ENCODE results near the gene KRTAP10-6.
"Not testable (repeated sequence)": the region's sequence is repeated elsewhere in the genome, so short reads cannot be mapped to it uniquely, and the experiment has no call there.

The KRTAP10-6 gene

DNA sequence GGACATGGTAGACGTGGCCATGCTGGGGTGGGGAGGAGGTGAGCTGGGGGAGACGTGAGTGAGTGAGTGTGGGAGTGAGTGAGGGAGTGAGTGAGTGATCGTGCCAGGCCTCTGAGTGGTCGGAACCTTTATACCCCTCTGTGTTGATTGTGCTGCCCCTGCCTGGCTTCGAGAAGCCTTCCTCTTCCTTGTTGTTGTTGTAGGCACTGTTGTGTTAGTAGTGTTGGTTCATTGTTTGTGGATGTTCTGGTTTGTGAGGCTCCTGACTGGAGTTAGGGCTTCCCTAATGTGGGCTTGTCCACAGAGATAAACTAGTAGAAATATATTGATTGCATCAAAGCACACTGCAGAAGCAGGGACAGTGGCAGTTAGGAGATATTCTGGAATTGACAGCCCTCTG lies 33.6 kb downstream of the KRTAP10-6 start, which contains the start of gene KRTAP10-3:
Gene KRTAP10-3 (minus strand): TSS at position 101 of the 400 bp plus-strand sequence. CDS start 80 bp downstream, at position 21.
- Histone ChIP-seq H2BK120ac (ENCODE audit: low read depth, low read length) (no peak within 1 kb of the TSS), H3K4ac (ENCODE audit: low read depth in 1 of 2, low read length in 2 of 2) (no peak within 1 kb of the TSS), H4K91ac (ENCODE audit: low read length) (no peak within 1 kb of the TSS), H3K23ac (ENCODE audit: low read length in 2 of 2) (no peak within 1 kb of the TSS), H2BK12ac (ENCODE audit: low read length in 2 of 2) (no peak within 1 kb of the TSS), H3K79me1 (replicated peaks; ENCODE audit: low read length, poor library complexity, severe bottlenecking) (no peaks in the 10 kb centered on the region), H2AK5ac (ENCODE audit: low read length, severe bottlenecking) (no peak within 1 kb of the TSS), H3K9me3 (ENCODE audit: control insufficient read depth, low read length) (peaks cover 11% of the 10 kb centered on the region), H2BK15ac (ENCODE audit: low read depth, poor library complexity, severe bottlenecking) (no peak within 1 kb of the TSS), H3K27ac (ENCODE audit: low read length, poor library complexity, severe bottlenecking) (no peak within 1 kb of the TSS), H3K18ac (ENCODE audit: low read depth in 1 of 2, low read length in 2 of 2) (no peak within 1 kb of the TSS), H3K9ac (ENCODE audit: low read length) (no peak within 1 kb of the TSS), H3K36me3 (ENCODE audit: control insufficient read depth in 1 of 2, insufficient read depth in 2 of 2, low read depth in 1 of 2, low read length in 2 of 2) (no peaks in the 10 kb centered on the region), H2BK5ac (ENCODE audit: low read depth, low read length, poor library complexity, severe bottlenecking) (no peak within 1 kb of the TSS), H4K8ac (ENCODE audit: low read length) (no peak within 1 kb of the TSS), H3K14ac (ENCODE audit: low read length in 2 of 2) (peak within 1 kb of the TSS in 1 of 2 experiments; percentile 62), H3K4me2 (ENCODE audit: low read length, poor library complexity, severe bottlenecking) (no peak within 1 kb of the TSS), H3K27me3 (ENCODE audit: control insufficient read depth in 1 of 2, insufficient read depth in 1 of 2, low read length in 2 of 2) (peaks cover 9 to 37% of the 10 kb centered on the region in 2 experiments), H3K4me1 (ENCODE audit: control insufficient read depth, insufficient read depth, low read depth, low read length) (peaks cover 2% of the 10 kb centered on the region), H3K4me3 (ENCODE audit: insufficient read depth in 1 of 2, low read depth in 1 of 2, low read length in 2 of 2) (no peak within 1 kb of the TSS), H2AFZ (ENCODE audit: low read depth, low read length) (no peak within 1 kb of the TSS)
- WGBS = 68% methylated on average over 5 of the region's 5 CpGs
- DNase-seq = no peak

DNA sequence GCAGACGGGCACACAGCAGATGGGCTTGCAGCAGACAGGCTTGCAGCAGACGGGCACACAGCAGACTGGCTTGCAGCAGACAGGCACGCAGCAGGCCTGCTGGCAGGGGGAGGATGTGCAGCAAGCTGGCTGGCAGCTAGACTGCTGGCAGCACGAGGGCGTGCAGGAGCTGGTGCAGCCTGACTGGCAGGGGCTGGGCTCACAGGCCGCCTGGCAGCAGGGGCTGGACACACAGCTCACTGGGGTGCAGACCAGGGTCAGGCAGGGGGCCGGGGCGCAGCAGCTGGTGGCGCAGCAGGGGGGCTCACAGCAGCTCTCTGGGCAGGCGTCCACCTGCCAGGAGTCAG lies 34.0 kb downstream of the KRTAP10-6 start:
- H3K4ac ChIP-seq (ENCODE audit: low read depth in 1 of 2, low read length in 2 of 2); DNase-seq; H2BK15ac ChIP-seq (ENCODE audit: low read depth, poor library complexity, severe bottlenecking); H2AFZ ChIP-seq (ENCODE audit: low read depth, low read length); H3K4me2 ChIP-seq (ENCODE audit: low read length, poor library complexity, severe bottlenecking); H4K91ac ChIP-seq (ENCODE audit: low read length); H3K9ac ChIP-seq (ENCODE audit: low read length); H4K8ac ChIP-seq (ENCODE audit: low read length); H3K79me1 ChIP-seq (replicated peaks; ENCODE audit: low read length, poor library complexity, severe bottlenecking); H2BK120ac ChIP-seq (ENCODE audit: low read depth, low read length); H3K4me3 ChIP-seq (ENCODE audit: insufficient read depth in 1 of 2, low read depth in 1 of 2, low read length in 2 of 2); H2BK5ac ChIP-seq (ENCODE audit: low read depth, low read length, poor library complexity, severe bottlenecking); H3K27ac ChIP-seq (ENCODE audit: low read length, poor library complexity, severe bottlenecking); H2BK12ac ChIP-seq (ENCODE audit: low read length in 2 of 2); H3K23ac ChIP-seq (ENCODE audit: low read length in 2 of 2); H3K36me3 ChIP-seq (ENCODE audit: control insufficient read depth in 1 of 2, insufficient read depth in 2 of 2, low read depth in 1 of 2, low read length in 2 of 2); H2AK5ac ChIP-seq (ENCODE audit: low read length, severe bottlenecking); H3K4me1 ChIP-seq (ENCODE audit: control insufficient read depth, insufficient read depth, low read depth, low read length); H3K18ac ChIP-seq (ENCODE audit: low read depth in 1 of 2, low read length in 2 of 2): not testable (repeated sequence)
- H3K14ac ChIP-seq (ENCODE audit: low read length in 2 of 2) = peak overlapping the region in 1 of 2 experiments; percentile 62
- H3K9me3 ChIP-seq (ENCODE audit: control insufficient read depth, low read length) = peaks cover 10% of the 10 kb centered on the region
- H3K27me3 ChIP-seq (ENCODE audit: control insufficient read depth in 1 of 2, insufficient read depth in 1 of 2, low read length in 2 of 2) = peaks cover 9 to 39% of the 10 kb centered on the region in 2 experiments
- 62% methylated on average over 9 of the region's 10 CpGs for WGBS

- Histone ChIP-seq H3K27ac (ENCODE audit: low read length, poor library complexity, severe bottlenecking) (no peak overlapping the region), H3K27me3 (ENCODE audit: control insufficient read depth in 1 of 2, insufficient read depth in 1 of 2, low read length in 2 of 2) (peaks cover 11 to 45% of the 10 kb centered on the region in 2 experiments), H3K79me1 (replicated peaks; ENCODE audit: low read length, poor library complexity, severe bottlenecking) (no peaks in the 10 kb centered on the region), H3K4me1 (ENCODE audit: control insufficient read depth, insufficient read depth, low read depth, low read length) (peaks cover 2% of the 10 kb centered on the region), H3K23ac (ENCODE audit: low read length in 2 of 2) (no peak overlapping the region), H2BK120ac (ENCODE audit: low read depth, low read length) (no peak overlapping the region), H2AFZ (ENCODE audit: low read depth, low read length) (no peak overlapping the region), H3K14ac (ENCODE audit: low read length in 2 of 2) (peak overlapping the region in 1 of 2 experiments; percentile 62), H3K36me3 (ENCODE audit: control insufficient read depth in 1 of 2, insufficient read depth in 2 of 2, low read depth in 1 of 2, low read length in 2 of 2) (no peaks in the 10 kb centered on the region), H3K4me3 (ENCODE audit: insufficient read depth in 1 of 2, low read depth in 1 of 2, low read length in 2 of 2) (no peak overlapping the region), H3K18ac (ENCODE audit: low read depth in 1 of 2, low read length in 2 of 2) (no peak overlapping the region), H3K9me3 (ENCODE audit: control insufficient read depth, low read length) (peaks cover 4% of the 10 kb centered on the region), H4K91ac (ENCODE audit: low read length) (no peak overlapping the region), H3K4ac (ENCODE audit: low read depth in 1 of 2, low read length in 2 of 2) (no peak overlapping the region), H3K4me2 (ENCODE audit: low read length, poor library complexity, severe bottlenecking) (no peak overlapping the region), H2BK12ac (ENCODE audit: low read length in 2 of 2) (no peak overlapping the region), H2BK15ac (ENCODE audit: low read depth, poor library complexity, severe bottlenecking) (no peak overlapping the region), H2AK5ac (ENCODE audit: low read length, severe bottlenecking) (no peak overlapping the region), H2BK5ac (ENCODE audit: low read depth, low read length, poor library complexity, severe bottlenecking) (no peak overlapping the region), H4K8ac (ENCODE audit: low read length) (no peak overlapping the region), H3K9ac (ENCODE audit: low read length) (no peak overlapping the region)
- WGBS = 69% methylated on average over 30 of the region's 30 CpGs
- no peak for DNase-seq
Observed at GRCh38 chr21:44557491-44558328, 34.6 kb downstream of the KRTAP10-6 start.

DNA sequence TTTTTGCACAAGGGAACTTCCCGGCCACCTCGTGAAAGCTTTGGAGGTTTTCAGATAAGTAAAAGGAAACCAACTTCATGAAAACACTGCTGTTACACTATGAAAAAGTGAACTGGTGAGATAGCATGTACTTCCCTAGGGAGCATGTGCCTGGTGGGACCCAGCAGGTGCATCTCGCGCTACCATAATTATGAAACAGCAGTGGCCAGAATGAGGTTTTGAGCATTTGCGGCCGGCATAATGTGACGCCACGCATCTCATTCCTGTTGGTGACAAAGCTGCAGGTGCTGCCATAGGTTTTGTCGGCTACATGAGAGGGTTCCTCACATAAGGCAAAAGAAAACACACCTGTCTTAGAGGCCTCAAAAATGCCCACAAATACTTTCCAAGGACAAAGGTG lies 35.4 kb downstream of the KRTAP10-6 start:
- Histone ChIP-seq H3K4me1 (ENCODE audit: control insufficient read depth, insufficient read depth, low read depth, low read length) (peaks cover 2% of the 10 kb centered on the region), H2BK12ac (ENCODE audit: low read length in 2 of 2) (no peak overlapping the region), H2BK5ac (ENCODE audit: low read depth, low read length, poor library complexity, severe bottlenecking) (no peak overlapping the region), H3K18ac (ENCODE audit: low read depth in 1 of 2, low read length in 2 of 2) (no peak overlapping the region), H3K79me1 (replicated peaks; ENCODE audit: low read length, poor library complexity, severe bottlenecking) (no peaks in the 10 kb centered on the region), H2BK120ac (ENCODE audit: low read depth, low read length) (no peak overlapping the region), H3K14ac (ENCODE audit: low read length in 2 of 2) (no peak overlapping the region), H3K27me3 (ENCODE audit: control insufficient read depth in 1 of 2, insufficient read depth in 1 of 2, low read length in 2 of 2) (peaks cover 20 to 53% of the 10 kb centered on the region in 2 experiments), H2BK15ac (ENCODE audit: low read depth, poor library complexity, severe bottlenecking) (no peak overlapping the region), H3K4ac (ENCODE audit: low read depth in 1 of 2, low read length in 2 of 2) (no peak overlapping the region), H3K23ac (ENCODE audit: low read length in 2 of 2) (no peak overlapping the region), H2AFZ (ENCODE audit: low read depth, low read length) (no peak overlapping the region), H3K27ac (ENCODE audit: low read length, poor library complexity, severe bottlenecking) (no peak overlapping the region), H3K9ac (ENCODE audit: low read length) (no peak overlapping the region), H3K36me3 (ENCODE audit: control insufficient read depth in 1 of 2, insufficient read depth in 2 of 2, low read depth in 1 of 2, low read length in 2 of 2) (no peaks in the 10 kb centered on the region), H4K8ac (ENCODE audit: low read length) (no peak overlapping the region), H3K9me3 (ENCODE audit: control insufficient read depth, low read length) (no peaks in the 10 kb centered on the region), H2AK5ac (ENCODE audit: low read length, severe bottlenecking) (no peak overlapping the region), H4K91ac (ENCODE audit: low read length) (no peak overlapping the region), H3K4me3 (ENCODE audit: insufficient read depth in 1 of 2, low read depth in 1 of 2, low read length in 2 of 2) (no peak overlapping the region), H3K4me2 (ENCODE audit: low read length, poor library complexity, severe bottlenecking) (no peak overlapping the region)
- no peak for DNase-seq
- 86% methylated on average over 9 of the region's 9 CpGs for WGBS
